Renal pelvis (tissue), 4 donors: Measurements from ENCODE around the gene SH3BP5. TPM values are rescaled to one million over a fixed set of nuclear protein-coding genes. Genes with fewer than 3 reads are reported as not detected.
"Not testable (repeated sequence)": the region's sequence is repeated elsewhere in the genome, so short reads cannot be mapped to it uniquely, and the experiment has no call there.

Source experiments
- DNase-seq: peaks from one replicate; pipeline ENCODE4 v3.0.0-alpha.2; 2013
- polyA plus RNA-seq, 3 donors: library from polyadenylated mRNA; unstranded; fragments of 120-200 nt; gene quantifications; one replicate each; pipeline ENCODE4 v1.2.1, GENCODE V29; 2013; ENCODE audit not compliant: insufficient read length in 3 of 3

The SH3BP5 gene
- polyA plus RNA-seq, 3 donors, result 51.1 to 52.8 (median 52.3) TPM

DNA sequence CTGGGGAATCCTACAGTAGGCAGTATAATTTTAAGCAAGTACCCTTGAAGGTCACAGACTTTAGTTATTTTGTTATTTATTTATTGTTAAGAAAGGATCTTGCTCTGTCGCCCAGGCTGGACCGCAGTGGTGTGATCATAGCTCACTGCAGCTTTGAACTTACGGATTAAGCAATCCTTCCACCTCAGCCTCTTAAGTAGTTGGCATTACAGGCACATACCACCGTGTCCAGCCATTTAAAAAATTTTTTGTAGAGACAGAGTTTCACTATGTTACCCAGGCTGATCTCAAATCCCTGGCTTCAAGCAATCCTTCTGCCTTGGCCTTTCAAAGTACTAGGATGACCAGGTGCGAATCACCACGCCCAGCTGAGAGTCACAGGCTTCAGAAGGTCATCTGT is 22.1 kb upstream of the SH3BP5 start:
- DNase-seq, result no peak

DNA sequence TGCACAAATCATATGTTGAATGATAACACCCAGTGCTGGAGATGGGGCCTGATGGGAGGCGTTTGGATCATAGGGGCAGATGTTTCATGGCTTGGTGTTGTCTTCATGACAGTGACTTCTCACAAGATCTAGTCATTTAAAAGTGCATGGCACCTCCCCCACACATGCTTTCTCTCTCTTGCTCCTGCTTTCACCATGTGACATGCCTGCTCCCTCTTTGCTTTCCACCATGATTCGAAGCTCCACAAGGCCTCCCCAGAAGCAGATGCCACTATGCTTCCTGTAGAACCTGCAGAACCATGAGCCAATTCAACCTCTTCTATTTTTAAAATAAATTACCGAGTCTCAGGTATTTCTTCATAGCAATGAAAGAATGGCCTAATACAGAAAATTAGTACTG is 17.8 kb upstream of the SH3BP5 start:
- DNase-seq, result no peak

DNA sequence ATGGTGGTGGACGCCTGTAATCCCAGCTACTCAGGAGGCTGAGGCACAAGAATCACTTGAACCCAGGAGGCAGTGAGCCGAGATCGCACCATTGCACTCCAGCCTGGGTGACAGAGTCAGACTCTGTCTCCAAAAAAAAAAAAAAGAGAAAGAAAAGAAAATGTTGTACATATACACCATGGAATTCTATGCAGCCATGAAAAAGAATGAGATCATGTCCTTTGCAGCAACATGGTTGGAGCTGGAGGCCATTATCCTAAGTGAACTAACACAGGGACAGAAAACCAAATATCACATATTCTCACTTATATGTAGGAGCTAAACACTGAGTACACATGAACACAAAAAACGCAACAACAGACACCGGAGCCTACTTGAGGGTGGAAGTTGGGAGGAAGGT is 17.1 kb upstream of the SH3BP5 start:
- DNase-seq, result not testable (repeated sequence)

DNA sequence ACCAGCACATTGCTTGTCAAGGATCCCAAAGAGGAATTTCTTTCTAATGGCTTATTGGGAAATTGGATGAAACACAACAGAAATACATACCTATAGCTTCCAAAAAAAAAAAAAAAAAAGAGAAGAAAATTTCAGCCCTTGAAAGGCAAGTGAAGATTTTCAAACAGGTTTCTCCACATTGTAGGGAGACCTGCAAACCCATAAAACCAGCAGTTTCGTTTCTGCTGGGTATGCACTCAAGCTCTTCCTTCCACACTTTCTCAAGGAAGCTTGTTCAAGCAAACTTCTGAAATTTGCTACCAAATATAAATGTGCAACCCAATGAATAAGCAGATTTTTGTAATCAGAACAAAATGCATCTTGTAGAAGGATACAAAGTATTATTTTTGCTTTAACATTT is 15.9 kb upstream of the SH3BP5 start:
- no peak for DNase-seq

DNA sequence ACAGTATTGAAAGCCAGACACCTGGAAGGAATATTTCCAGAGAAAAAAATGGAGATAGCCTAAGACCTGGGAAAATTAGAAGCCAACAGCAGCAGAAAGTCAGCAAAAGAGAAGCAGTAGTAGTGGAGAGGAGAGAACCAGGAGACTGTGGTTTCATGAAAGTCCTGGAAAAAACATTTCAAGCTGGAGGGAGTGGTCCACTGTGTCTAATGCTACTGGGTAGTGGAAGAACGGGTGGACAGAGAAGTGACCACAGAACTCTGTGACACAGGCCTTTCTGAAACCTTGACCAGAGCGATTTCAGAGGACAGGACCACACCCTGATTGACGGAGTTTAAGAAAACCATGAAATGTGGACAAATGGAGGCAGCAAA is 15.3 kb upstream of the SH3BP5 start:
- no peak for DNase-seq

DNA sequence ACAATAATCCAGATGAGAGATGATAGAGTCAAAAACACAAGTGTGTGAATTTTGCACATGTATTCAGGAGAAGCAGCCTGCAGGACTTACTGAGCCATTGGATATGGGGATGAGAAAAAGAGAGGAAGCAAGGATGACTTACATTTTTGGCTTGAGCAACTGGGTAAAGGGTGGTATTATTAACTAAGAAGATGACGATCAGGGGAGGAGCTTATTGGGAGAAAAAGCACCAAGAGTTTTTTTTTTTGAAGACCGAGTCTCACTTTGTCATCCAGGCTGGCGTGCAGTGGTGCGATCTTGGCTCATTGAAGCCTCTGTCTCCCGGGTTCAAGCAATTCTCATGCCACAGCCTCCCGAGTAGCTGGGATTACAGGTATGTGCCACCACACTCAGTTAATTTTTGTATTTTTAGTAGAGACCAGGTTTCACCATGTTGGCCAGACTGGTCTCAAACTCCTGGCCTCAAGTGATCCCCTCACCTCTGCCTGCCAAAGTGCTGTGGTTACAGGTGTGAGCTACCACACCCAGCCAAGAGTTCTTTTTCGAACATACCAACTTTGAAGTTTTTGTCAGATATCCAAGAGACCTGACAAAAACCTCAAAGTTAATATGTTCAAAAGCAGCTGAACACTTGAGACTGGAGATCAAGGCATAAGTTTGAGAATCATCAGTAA is 14.8 kb upstream of the SH3BP5 start:
- no peak for DNase-seq

DNA sequence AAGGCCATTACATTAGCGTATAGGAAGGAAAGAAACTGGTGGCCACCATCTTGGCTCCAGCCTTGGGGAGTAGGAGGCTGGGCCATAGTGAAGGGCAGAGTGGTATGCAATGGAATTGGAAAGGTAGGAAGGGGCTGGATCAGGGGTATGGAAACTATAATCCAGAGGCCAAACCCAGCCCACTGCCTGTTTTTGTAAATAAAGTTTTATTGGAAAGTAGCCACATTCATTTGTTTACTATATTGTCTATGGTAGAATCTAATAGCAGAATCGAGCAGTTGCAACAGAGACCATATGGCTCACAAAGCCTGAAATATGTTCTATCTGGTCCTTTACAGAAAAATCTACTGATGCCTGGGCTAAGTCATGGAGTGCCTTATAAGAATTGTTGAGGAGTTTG is 14.1 kb upstream of the SH3BP5 start:
- DNase-seq, result no peak

DNA sequence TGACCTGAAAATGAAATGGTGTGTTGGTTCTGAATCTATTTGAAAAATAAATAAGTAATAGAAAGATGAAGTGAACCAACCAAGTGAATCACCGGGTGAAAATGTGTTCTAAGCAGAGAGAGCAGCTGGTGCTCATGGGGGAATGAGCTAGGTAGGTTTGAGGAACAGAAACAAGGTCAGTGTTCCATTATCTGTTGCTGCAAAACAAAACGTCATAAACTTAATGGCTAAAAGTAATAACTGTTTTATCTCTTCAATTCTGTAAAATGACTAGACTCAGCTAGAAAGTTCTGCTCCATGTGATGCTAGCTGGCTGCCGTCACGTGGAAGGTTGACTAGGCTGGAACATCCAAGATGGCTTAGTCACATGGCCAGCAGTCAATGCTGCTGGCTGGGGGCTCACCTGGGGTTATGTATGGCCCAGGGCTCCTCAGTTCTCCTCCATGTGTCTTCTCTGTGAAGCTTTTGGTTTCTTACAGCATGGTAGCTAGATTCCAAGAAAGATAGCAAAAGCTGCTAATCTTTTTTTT is 13.3 kb upstream of the SH3BP5 start:
- no peak for DNase-seq

DNA sequence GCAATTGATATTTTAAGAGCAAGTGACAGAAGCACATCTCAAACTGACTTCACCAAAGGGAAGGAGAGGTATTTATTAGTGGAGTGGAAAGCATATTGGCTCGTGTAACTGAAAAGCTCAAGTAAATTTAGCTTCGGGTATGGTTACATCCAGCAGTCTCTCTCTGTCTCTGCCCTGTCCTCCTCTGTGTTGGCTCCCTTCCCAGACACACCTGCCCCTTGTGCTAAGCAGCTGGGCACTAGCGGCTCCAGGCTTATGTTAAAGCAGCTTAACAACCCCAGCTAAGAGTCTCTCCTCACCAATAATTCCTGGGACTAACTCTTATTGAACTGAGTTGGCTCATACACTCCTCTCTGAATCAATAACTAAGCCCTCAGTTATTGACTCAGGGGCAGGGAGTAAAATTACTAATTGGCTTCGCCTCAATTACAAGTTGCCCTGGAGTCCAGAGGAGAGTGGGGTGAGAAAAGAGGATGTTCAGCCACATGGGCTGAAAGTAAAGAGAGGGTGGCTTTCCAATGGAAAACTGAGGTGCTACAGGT is 12.8 kb upstream of the SH3BP5 start:
- DNase-seq, result no peak

DNA sequence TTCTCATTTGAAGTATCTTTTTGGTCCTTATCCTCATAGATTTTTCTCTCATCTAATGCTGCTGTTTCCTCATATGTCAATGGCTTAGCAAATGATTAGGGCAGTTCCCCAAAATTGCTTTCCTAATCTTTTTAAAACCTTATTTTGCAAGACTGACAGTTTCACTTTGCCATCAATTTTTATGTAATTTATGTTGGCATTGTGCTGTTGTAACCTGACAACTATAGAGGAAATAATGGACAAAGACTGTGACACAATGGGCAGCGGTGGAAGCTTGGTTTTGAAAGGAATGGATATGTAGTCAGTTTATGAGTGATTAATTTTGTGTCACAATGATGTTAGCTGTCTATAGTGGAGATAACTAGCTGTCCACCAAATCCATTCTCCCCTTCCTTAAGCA is 10.6 kb upstream of the SH3BP5 start:
- DNase-seq, result no peak

DNA sequence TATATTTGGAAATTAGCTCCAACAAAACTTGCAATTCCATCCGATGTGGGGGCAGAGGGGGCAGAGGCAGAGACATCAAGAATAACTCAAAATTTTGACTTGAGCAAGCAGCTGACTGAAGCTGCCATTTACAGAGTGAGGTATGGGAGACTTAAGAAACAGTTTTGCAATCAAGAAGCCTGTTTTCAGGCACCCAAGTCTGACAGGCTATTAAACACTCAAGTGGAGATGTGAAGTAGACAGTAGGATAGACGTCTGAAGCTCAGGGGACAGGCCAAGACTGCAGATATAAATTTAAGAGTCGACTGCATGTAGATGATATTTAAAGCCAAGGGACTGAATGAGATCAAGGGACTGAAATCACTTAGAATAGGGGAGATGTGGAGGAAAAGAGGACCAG is 9.9 kb upstream of the SH3BP5 start:
- no peak for DNase-seq

DNA sequence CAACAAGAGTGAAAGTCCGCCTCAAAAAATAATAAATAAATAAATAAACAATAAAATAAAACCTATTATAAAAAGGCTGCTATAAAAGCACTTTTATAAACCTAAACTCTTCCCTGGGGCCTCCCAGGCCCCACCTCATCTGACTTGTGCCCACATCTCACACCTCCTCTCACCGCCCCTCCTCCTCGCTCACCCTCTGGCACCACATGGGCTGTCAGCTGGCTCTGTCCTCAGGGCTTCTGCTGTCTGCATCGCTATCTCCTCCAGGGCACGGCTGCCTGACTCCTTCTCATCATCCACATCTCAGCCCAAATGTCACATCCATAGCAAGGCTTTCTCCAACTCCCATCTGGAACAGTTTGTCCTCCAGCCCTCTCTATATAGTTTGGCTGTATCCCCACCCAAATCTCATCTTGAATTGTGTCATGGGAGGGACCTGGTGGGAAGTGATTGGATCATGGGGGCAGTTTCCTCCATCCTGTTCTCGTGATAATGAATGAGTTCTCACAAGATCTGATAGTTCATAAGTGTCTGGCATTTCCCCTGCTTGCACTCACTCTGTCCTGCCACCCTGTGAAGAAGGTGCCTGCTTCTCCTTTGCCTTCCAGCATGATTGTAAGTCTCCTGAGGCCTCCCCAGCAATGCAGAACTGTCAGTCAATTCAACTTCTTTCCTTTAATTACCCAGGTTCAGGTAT is 8.8 kb upstream of the SH3BP5 start:
- DNase-seq, result no peak

DNA sequence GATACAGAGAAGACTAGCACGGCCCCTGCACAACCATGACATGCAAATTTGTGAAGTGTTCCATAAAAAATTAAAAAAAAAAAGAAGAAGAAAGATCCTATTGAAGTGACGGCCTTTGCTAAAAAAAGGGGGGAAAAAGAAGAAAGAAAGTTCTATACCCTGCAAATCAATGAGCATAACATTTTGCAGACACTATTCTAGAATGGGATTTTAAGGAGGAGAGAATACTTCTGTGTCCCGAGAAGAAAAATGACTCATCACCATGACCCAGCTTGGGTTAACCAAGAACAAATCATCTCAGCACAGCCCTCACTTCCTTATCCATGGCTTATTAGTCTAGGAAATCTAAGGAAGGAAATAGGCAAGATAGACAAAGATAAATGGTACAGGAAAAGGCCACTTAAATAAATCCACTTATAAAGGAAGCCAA is 7.4 kb upstream of the SH3BP5 start:
- no peak for DNase-seq

DNA sequence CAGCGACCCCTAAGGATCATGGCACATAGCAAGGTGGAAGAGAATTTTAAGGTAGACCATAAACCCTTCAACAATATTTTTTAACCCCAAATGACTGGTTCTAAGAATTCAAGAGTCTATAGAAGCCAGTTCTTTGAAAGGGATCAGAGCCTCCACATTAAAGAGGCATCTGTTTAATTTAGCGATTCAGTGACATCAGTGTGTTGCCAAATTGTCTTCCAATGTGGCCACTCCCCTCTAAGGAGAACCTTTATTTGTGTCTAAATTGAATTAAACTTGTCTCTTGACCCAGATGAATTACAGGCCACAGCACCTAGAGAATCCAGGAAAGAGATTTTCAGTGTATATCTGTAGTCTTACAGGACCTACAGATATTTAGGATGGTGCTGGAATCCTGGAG is 6.6 kb upstream of the SH3BP5 start:
- DNase-seq, result no peak

DNA sequence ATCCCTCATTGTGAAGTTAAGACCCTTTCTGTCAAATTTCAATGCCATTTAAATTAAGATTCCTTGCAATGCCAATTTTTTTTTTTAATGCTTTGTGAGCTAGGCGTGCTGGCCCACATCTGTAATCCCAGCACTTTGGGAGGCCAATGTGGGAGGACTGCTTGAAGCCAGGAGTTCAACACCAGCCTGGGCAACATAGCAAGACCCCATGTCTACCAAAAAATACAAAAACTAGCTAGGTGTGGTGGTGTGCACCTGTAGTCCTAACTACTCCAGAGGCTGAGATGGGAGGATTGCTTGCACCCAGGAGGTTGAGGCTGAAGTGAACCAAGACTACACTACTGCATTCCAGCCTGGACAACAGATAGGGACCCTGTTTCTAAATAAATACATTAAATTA is 5.6 kb upstream of the SH3BP5 start:
- no peak for DNase-seq

DNA sequence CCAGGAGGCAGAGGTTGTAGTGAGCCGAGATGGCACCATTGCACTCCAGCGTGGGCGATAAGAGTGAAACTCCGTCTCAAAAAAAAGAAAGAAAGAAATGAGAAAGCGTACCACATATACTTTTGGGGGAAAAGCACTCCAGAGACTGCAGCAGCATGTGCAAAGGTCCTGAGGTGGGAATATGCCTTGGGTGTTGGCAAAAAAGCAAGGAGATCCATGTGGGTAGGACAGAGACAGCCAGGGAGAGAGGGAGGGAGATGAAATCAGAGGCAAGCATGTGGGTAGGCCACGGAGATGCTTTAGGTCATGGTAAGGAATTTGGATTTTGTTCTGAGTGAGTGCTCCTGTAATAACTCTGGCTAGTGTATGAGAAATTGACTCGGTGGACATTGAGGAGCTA is 3.7 kb upstream of the SH3BP5 start:
- no peak for DNase-seq

DNA sequence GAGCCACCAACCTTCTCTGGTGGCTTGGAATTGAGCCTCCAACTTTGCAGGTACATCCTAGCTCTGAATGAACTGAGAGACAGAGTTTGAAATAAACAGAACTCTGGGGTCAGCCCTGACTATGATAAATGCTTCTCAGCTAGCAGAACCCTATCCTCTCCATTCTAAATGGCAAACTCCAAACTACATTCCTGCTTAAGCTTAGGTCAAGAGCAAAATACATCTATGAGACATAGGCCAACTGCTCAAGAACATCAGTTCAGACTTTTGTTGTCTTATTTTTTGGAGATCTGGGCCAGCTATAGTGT is 1.5 kb upstream of the SH3BP5 start:
- no peak for DNase-seq

DNA sequence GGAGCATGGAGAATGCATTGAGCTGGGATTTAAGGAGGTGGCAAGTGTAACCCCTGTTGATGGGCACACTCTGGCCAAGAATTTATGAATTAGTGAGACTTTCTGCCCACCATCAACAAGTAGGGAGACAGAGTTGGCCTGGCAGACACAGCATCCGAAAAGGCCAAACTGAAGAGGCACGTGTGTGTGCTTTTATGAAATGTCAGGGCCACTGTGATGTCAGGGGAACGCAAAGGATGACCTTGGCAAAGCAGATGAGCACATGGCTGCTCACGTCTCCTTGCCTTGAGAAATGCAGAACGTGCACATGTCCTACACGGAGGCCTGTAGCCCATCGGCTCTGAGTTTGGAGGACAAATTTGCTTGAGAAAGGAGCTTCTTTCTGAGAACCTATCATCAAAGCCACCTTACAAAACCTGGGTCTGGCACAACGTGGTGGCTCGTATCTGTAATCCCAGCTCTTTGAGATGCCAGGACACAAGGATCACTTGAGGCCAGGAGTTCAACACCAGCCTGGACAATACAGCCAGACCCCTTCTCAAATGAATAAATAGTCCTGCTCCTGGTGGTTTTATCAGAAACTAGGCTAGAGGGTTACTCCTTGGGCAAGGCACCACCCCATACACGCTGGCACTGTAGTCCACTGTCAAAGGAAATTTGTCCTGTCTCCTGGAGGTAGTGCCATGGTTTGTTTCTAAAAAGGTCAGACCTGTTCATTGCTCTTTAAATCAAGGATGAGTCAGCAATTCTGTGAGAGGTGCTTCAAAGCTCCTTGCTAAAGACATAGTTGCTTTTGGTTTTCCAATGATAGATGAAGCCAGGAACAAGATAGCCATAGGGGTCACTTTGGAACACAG is 941 bp upstream of the SH3BP5 start:
- no peak for DNase-seq

DNA sequence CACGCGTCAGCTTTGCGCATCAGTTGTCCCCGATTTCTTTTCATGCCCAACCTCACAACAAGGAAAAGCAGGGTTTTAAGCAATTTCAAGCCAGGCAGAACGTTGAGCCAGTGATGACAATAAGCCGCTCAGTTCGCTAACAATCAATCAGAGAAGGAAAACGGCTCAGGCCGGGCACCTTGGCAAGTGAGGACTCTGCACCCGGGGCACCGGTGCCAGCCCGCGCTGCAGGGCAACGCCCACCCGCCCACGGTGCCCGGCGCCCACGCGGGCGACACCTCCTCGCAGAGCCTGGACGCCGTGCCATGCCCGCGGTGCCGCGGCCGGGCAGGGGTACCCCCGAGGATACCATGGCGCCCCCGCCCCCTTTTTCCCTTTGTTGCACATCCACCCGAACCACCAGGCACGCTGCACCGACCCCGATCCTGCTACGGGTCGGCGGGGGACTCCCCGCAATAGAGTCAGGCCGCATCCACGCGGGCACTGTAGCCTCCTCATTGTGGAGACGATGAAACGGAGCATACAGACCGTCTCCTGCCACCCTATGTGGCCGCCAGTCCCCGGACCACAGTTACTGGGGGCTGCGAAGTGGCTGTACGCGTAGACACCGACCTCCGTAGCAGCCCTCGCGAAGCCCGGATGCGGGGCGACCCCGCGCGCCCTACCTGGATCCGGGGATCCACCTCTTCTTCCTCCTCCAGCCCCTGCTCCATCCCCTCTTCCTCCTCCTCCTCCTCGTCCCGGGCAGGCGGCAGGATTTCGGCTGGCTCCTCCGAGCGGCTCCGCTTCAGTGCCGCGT is 581 bp downstream of the SH3BP5 start:
- no peak for DNase-seq

DNA sequence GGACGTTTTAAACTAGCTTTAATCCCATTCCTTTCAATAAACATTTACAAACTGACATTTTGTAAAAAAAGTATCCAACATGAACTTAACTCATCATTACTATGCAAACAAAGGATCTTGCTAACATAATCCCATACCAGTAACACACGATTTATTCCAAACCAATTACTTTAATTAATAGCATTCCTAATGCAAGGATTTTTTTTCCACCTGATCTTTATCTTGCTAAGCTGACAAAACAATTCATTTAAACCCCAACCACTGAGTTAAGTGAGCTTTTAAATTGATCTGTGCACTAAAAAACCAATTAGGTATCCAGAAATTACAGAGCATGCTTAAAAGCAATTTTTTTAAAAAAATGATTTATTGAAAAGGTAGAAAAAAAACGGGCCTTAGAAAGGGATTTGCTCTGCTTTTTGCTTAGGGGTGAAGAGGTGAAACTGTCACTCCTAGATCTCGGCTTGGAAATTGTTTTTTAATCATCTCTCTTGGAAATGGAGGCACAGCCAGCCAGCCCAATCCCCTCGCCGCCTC is 1.2 kb downstream of the SH3BP5 start:
- DNase-seq, result no peak

DNA sequence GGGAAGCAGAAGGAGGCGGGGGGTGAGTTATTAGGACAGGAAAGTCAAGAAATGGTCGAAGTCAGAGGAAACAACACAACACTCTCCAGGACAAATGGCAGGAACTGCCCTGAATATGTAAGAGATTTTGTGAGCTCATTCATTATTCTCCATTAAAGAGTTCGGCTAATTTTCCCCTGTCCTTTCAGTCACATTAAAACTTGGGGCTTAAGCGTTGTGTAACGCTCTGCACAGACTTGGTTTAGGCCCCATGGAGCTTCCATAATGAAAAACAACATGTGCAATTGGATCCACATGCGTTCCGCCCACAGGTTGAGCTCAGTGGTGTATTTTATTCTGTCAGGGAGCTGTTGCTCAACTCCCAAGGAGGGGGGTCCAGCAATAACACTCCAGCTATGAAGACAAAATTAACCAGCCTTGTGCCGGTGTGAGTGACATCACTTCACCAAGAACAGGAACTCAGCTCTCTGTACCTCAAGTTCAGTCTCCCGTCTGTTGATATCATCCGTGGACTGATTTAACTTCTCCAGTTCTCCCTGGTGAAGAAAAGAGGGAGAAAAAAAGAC is 2.3 kb downstream of the SH3BP5 start:
- no peak for DNase-seq
